ENCODE measurements around the gene COL18A1. TPM values are rescaled to one million over a fixed set of nuclear protein-coding genes. Genes with fewer than 3 reads are reported as not detected.
"Not testable (repeated sequence)": the region's sequence is repeated elsewhere in the genome, so short reads cannot be mapped to it uniquely, and the experiment has no call there.

The COL18A1 gene
- total RNA-seq, 1 donor from 2014 or later = 15.4 TPM

DNA sequence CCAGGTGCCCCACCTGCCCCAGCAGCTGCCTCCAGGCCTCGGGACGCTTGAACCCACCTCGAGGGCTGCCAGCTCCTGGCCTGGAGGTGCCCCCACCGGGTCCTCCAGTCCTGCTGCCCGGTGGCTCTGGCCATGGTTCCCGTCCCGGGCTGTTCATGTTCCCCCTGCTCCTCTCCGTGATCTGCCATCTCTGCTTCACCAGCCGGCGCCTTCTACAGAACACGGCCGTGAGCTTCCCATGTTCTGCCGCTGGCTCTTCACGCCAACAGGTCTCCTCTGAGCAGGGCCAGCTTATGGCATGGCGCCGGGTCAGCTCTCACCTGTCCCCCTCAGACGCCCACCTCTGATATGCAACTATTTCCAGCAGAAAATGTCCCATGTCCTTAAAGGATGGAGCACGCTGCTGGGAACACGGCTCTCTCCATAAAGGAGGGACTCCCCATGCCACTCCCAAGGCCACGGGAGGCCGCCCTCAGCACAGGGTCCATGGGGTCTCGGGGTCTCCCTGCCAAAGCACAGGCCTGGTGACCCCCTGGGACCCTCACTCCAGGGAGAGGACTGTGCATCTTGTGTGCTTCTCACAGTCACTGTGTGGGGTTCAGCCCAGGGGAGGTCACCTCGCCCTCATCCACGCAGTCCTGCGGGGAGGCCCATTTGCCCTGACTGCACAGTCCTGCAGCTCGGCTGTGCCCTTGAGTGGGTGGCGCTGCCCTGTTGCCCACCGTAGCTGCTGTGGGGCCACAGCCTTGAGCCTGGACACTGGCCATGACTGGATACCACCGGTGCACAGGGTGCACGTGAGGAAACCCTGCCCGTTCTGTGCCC, 36.7 kb downstream of the COL18A1 start:
- DNase-seq = no peak

DNA sequence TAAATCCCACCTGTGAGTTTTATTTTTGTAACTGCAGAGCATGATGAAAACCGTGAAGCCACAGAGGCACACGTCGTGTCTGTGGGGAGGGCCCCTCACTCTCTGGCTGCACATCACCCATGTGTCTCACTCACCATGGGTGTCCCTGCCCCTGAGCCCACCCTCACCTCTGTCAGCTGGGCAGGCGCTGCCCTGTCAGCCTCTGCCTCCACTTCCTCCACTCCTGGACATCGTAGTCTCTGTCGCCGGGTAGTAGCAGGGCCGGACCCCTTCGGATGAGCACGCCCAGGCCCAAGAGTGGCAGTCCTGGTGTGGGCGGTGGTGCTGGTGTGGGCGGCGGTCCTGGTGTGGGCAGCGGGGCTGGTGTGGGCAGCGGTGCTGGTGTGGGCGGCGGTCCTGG, 37.3 kb downstream of the COL18A1 start:
- DNase-seq = no peak

DNA sequence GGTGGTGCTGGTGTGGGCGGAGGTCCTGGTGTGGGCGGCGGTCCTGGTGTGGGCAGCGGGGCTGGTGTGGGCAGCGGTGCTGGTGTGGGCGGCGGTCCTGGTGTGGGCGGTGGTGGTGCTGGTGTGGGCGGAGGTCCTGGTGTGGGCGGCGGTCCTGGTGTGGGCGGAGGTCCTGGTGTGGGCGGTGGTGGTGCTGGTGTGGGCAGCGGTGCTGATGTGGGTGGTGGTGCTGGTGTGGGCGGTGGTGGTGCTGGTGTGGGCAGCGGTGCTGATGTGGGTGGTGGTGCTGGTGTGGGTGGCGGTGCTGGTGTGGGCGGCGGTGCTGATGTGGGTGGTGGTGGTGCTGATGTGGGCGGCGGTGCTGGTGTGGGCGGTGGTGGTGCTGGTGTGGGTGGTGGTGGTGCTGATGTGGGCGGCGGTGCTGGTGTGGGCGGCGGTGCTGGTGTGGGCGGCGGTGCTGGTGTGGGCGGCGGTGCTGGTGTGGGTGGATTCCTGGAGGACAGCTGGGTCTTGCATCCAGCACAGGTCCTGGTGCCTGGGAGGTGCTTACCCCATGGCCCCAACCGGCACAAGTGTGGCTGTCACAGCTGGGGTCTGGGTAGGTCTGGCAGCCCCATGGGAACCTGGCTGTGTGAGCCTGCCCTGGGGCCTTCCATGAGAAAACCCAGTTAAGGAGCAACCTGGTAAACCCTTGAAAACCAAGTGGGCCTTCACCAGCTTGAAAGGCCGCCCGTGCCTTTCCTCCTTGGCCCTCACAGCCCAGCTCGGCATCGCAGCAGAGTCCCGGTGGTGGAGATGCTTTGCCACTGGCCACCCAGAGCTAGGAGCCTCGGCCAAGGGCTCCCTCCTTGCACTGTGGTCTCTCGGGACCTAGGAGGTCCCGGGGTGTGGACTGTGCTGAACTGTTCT, 38.0 kb downstream of the COL18A1 start:
- DNase-seq = not testable (repeated sequence)

DNA sequence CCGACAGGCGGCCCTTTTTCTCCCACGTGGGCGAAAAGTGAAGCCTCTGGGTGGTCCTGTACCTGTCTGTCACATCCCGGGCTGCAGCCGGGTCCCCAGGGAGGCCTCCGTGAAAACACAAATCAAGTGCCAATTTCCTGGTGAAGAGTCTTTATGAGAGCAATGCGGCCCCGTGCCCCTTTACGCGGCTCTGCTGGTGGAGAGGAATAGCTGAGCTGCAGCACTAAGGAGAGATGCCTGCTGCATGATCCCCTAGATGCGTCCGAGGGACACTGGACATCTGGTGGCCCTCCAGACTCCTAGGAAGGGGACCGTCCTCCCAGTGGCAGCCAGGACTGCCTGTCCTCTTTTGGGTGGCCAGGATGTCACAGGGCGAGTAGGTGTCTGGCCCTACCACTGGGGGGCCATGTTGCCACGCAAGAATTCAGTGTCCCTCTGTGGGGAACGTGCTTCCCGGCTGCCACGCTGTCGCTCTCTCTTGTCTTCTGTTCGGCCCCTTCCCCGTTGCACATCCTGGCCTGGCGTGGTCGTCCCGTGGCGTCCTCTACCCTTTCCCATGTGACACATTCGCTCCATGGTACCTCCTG, 38.7 kb downstream of the COL18A1 start:
- DNase-seq = no peak

DNA sequence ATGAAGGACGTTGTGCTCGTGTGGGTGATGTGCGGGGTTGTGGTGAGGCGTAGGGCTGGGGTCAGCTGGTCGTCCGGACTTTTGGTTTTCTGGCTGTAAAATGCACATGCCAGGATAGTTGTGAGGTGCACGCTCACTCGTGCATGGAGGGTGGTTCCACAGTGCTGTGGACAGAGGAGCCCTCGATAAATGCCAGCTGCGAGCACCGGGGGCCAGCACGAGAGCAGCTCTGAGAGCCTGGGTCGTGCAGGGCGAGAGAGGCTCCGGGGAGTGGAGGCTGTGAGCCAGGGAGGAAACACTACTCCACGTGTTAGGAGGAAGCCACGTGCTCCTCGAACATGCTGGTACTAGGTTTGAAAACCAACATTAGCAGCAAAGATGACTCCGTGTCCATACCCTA, 39.4 kb downstream of the COL18A1 start:
- no peak for DNase-seq

DNA sequence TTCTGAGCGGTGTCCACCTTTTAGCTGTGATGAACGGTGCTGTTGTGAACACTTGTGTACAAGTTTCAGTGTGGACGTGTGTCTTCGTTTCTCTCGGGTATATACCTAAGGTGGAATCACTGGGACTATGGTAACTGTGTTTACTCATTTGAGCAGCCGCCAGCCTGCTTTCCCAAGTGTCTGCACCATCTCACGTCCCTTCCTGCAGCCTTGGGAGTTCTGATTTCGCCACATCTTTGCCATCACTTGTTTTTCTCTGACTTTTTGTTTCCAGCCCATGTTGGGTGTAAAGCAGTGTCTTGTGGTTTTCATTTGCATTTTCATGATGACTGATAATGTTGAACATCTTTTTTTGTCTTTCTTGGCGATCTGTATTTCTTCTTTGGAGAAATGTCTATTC, 40.4 kb downstream of the COL18A1 start:
- no peak for DNase-seq

DNA sequence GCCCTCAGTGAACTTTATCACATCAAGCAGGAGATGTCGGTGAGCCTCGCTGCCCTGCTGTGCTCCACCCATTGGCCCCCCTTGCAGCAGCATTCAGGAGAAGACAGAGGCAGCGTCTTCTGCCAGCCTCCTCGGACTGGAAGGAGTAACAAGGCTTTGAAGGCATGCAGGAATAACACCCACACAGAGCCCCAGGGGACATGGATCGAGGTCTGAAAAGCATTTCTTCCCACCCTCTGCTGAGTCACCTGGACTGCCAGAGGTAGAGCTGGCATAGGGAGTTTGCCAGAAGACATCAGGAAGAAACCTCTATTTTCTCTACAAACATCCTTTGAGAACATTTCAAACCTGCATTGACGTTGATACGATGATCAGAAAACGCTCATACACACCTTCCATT, 42.9 kb downstream of the COL18A1 start:
- no peak for DNase-seq

DNA sequence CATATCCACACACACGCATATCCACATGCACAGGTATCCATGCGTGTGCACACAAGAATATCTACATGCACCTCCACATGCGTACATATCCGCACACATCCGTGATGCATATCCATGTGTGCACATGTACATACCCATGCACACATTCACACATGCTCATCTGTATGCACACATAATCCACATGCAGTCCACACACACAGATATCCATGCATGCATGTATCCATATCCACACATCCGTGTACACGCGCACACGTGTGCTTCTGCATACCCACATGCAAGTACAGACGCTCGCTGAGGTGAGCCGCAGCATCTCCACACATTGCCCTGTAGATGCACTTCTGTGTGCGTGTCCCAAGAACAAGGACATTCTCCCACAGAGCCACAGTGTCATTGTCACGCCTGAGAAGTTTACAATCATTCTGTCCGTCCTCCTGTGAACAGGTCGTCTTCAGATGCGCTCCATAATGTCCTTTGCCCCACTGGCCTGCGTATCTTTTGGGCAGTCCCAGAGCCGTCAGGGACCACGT, 43.4 kb downstream of the COL18A1 start:
- DNase-seq = no peak

DNA sequence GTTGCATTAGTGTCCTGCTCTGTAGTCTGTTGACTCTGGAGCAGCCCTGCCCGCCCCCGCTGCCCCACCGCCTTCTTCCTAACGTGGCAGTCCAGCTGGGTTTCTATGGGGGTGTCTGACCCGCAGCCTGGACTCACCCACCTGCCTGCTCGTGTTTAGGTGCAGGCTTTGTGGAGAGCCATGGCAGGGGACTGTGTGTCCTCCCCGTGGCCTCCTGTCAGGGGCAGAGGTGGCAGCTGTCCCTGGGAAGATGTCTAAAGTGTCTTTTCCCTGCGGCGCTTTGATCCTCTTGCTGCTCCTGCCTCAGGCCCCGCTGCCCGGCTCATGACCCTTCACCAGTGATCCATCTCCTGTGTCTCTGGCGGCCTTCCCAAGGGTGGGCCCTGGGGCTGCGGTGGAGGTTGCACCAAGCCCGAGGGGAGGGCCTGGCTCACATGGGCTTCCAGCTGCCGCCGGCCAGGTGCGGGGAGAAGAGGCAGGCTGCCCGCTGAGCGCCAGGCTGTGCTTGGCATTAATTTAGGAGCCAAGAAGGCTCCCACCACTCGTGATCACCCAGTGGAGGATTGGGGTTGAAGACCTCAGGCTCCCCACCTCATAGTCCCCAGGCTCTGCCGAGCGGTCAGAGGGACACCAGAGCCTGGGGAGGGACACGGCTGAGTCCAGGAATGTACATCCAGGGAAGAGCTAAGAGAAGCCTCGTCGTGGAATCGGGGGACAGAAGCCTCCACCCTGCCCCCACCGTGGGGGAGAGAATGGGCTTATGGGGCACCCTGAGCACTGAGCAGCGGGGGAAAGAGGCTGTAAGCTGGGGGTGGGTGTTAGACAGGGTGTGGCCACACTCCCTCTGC, 44.1 kb downstream of the COL18A1 start:
- no peak for DNase-seq

DNA sequence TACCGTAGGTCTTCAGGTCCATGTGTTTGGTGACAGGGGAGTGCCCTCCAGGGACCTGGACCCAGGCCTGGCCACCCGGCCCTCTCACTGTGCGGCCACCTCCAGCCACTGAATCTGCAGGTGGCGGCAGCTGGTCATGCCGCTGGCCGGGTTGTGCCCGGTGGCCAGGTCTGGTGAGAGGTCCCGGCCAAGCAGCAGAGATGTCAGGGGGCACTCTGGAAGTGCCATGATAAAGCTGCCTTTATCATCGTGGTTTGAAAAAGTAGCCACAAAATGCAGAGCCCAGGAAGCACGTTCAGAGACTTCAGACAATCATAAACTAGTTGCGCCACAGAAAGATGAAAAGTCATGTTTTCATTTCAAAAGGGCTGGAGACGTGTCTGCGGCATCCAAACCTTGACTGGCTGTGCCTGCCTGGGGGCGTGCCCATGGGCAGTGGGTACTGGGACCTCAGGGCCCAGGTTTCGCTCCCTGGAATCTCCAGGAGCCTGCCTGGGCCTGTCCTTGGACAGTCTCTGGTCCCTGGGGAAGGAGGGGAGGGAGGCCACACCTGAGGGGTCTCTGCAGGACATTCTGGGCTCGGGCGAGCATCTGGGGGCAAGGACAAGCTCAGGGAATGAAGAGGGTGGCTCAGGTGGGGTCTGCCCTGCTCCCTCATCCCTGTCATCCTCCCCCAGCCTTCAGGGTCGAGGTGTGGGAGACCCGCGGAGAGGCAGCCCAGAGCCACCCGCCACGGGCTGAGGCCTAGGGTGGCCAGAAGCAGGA, 44.9 kb downstream of the COL18A1 start:
- DNase-seq = no peak

DNA sequence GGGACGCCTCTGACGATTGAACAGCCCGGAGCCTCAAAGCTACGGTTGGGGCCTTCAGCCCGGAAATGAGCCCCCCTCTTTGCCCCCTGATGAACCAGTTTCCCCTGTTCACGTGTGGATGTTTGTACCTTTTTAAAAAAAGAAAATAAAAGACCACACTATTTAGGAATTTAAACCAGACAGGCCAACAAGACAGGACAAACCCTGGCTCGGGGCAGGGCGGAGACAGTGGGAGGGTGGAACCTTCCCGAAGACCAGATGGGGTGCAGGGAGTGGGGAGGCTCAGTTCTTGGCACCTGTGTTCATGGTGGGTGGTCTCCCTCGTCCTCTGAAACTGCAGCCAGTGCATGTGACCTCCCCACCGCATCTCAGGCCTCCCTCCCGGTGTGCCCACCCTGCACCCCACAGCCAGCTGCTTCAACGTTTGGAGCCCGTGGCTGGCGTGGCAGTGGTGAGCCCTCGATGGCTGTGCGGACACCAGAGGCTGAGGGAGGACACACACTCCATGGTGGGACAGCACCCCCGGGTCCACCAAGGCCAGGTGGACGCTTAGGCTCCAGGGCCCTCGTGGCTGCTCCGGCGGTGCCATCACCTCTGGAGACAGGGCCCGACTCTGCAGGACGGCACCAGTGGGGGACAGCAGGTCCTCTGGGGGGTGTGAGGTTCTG, 45.6 kb downstream of the COL18A1 start:
- DNase-seq = no peak

DNA sequence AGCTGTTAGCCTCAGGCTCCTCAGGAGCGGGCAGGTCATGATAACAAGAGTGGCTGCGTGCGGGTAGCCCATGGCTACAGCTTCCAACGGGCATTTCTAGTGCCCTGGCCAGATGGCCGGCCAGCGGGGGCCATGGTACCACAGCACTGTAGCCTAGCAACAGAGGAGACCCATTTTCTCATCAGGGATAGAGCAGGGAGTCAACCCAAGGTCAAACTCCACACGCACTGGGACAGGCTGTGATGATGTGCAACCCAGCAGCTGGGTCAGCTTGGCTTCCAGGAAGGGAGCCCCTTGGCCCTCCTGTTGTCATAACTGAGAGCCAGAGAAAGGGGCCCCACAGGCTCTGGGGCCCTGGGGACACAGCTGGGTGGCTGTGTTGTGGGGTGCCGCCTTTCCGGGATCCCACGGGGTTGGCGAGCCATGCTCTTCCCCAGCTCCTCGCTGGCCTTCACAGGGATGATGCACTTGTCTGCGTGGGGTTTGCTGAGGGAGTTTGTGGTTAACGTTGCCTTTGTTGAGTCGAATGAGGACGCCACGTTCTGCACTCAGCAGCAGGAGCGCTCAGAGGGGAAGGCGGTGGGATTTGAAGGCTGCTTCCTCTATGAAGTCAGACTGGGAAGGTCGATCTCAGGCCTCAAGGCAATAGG, 46.3 kb downstream of the COL18A1 start:
- DNase-seq = no peak

DNA sequence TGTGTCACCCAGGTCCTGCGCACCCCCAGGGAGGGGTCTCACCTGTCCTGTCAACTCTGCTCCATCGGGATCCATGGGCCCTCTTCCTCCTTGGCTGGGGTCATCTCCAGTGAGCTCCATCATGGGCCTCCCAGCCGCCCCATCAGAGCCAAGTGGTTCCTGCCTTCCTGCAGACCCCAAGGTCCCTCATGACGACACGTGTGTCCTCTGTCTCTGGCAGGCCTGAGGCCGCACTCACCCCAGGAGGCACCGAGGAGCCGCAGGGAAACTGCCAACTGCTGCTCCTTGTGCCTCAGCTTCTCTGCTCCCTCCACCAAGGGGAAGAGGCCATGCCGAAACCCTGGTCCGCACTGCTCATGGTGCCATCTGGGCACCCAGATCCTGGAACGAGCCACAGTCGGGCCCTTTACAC, 46.8 kb downstream of the COL18A1 start:
- DNase-seq = no peak

DNA sequence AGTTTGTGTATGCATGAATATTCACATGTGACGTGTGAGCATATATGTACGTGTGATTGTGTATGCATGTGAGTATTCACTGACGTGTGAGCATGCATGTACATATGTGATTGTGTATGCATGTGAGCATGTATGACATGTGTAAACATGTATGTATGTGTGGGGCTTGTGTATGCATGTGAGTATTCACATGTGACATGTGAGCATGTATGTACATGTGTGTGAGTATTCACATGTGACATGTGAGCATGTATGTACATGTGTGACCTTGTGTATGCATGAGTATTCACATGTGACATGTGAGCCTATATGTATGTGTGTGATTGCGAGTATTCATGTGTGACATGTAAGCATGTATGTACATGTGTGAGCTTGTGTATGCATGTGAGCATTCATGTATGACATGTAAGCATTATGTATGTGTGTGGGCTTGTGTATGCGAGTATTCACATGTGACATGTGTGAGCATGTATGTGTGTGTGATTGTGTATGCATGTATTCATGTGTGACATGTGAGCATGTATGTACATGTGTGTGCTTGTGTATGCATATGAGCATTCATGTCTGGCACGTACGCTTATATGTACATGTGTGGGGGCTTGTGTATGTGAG, 47.8 kb downstream of the COL18A1 start:
- DNase-seq = no peak

DNA sequence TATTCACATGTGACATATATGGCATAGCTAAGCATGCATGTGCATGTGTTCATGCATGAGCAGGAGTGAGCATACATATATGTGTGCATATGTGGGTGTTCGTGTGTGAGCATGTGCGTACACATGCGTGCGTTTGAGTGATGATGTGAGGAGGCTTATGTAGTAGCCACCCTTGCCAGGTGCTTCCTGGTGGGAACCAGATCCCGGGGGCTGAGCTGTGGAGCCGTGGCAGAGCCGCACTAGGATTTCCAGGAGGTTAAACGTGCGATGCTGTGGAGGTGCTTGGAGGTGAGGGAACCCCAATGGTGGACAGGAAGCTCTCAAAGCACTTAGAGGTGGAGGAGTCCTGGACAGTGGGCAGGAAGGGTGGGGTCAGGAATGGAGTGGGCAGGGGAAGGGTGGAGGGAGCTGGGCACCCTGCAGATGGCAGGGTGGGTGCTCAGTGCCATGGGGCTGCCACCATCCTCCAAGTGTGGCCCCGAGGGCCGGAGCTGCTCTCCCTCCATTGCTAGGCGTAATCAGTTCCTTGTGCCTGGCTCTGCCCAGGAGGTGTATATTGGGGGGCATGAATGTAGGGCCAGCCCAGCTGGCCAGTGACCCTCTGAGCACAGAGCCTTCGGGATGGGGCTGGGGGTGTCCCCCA, 48.5 kb downstream of the COL18A1 start:
- no peak for DNase-seq

DNA sequence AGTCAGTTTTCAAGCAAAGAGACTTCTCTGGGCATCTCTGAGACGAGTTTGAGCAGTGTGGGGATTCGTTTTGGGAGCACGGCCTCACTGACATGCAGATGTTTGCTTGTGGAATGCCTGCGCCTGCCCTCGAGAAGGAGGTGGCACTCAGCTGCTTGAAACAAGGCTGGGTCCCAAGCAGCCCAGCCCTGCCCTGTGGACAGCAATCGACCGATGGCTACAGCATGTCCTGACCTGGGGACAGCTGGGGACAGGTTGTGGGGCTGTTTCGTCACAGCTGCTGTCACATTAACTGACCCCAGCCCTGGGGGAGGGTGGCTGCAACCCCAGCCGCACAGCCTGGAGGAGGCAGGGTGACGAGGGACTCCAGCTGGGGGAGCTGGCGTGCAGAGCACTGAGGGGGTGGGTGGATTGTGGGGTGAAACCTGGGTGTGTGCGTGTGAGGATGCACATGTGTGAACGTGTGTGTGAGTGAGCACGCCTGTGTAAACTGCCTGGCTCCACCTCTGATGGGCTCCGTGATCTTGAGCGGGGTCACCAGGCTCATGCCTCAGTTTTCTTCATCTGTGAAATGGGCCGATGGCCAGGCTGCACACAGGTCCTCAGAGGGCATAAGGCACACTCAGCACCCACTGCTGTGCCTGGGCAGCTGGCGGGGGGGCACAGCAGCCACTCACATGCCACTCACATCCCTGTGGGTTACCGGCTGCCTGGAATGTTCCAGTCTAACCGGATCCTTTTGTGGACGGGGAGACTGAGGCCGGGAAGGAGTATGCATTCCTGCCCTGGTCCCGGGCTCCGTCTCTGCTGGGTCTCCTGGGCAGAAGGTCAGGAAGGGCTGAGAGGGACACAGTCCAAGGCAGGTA, 49.3 kb downstream of the COL18A1 start:
- no peak for DNase-seq

DNA sequence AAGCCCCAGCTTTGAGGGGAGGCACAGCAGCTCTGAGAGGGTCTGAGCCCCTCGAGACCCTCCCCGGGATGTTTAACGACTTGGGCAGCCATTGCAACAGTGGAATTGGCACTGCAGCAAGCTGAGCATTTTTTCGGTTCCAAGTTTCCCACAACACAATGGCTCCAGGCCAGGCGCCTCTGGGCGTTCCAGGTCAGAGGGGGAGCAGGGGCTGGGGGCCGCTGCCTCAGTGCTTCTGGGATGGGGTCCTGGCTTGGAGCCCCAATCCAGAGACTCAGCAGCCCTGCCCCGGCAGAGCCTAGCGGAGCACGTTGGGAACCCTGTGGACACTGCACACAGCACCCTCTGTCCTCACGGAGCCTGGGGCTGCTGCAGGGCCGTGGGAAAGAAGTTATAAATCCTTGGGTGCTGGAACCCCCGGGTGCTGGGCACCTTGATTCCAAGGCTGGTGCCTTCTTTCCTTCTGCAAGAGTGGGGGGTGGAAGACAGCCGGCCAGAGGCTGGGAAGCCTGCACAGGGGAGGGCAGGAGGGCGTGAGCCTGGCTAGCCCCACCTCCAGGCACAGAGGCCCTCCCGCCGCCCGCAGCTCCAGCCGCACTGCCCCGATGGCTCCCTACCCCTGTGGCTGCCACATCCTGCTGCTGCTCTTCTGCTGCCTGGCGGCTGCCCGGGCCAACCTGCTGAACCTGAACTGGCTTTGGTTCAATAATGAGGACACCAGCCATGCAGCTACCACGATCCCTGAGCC, 50.1 kb downstream of the COL18A1 start:
- DNase-seq = no peak
